HEK293T (cell line): Measurements from ENCODE around the gene STH.

ENCODE experiments used
- ELF4 ChIP-seq: fragments of 450-650 bp; IDR thresholded peaks from 2 replicates; pipeline ENCODE4 v1.6.1; 2017; ENCODE audit warnings: antibody characterized with exemption
- FOXK2 ChIP-seq: fragments of 450-650 bp; IDR thresholded peaks from 2 replicates; pipeline ENCODE4 v1.6.1; 2016; ENCODE audit warnings: mild to moderate bottlenecking
- SUZ12 ChIP-seq: fragments of 450-650 bp; IDR thresholded peaks from 2 replicates; pipeline ENCODE4 v1.6.1; 2016; ENCODE audit warnings: mild to moderate bottlenecking

- TF ChIP-seq FOXK2 (no peak), SUZ12 (no peak), ELF4 (no peak)
These were observed 4.1 kb upstream of the STH start for GRCh38 chr17:45994987-45995386.
